GM12878 (cell line): ENCODE results near the gene TCOF1. TPM values are rescaled to one million over a fixed set of nuclear protein-coding genes. Genes with fewer than 3 reads are reported as not detected.

ENCODE experiments used
- ATAC-seq: fragments of 200-7000 bp; cut with Tn5 transposase; 3 replicates; pipeline ENCODE4 v1.9.1; 2020; ENCODE audit warnings: mild to moderate bottlenecking, moderate library complexity
- BruUV-seq: library from RNA; stranded (reverse); fragments of 400-500 nt; replicated peaks from 2 replicates; lab custom pipeline; 2021; lab: Mats Ljungman, UMichigan
- CTCF ChIA-PET: fragments of 300-600 bp; sonication (Branson Sonifier 250); formaldehyde crosslinking; extraction: SDS; loops from one replicate; lab custom pipeline; 2021; ENCODE audit warnings: inconsistent platforms; lab: Yijun Ruan, JAX
- POLR2A ChIA-PET: fragments of 350-600 bp; formaldehyde crosslinking; extraction: SDS; loops from one replicate; lab custom pipeline; 2021; ENCODE audit warnings: inconsistent platforms; lab: Charles Lee
- RAD21 ChIA-PET: fragments of 300-600 bp; sonication (Branson Sonifier 250); formaldehyde crosslinking; loops from one replicate; lab custom pipeline; 2023; ENCODE audit warnings: antibody characterized with exemption; ENCODE audit not compliant: unreplicated experiment; lab: Charles Lee
- SMC1A ChIA-PET: fragments of 300-600 bp; sonication (Branson Sonifier 250); formaldehyde crosslinking; loops from one replicate; lab custom pipeline; 2023; ENCODE audit not compliant: unreplicated experiment, uncharacterized antibody; lab: Charles Lee
- DNase-seq: peaks from one replicate; pipeline ENCODE4 v3.0.0-alpha.2; 2011; ENCODE audit warnings: low read depth, low spot score
- FAIRE-seq: peaks from 3 replicates; lab custom pipeline; 2011; peaks lifted over from hg19 to GRCh38; lab: Jason Lieb, UNC
- H2AFZ ChIP-seq: 2 replicates; pipeline ENCODE4 v1.6.0; 2011; ENCODE audit warnings: low read depth, low read length, control low read depth; ENCODE audit not compliant: control insufficient read depth
- H3K27ac ChIP-seq: 2 replicates; pipeline ENCODE4 v1.5.1; 2011; ENCODE audit warnings: control low read depth; ENCODE audit not compliant: control insufficient read depth, insufficient read depth
- H3K27me3 ChIP-seq, 2 experiments: replicated peaks in 1 of 2; 2 replicates each; pipeline versions ENCODE4 v1.6.0 to v1.6.1; 2011; ENCODE audit warnings: low read length in 1 of 2; ENCODE audit not compliant: control insufficient read depth in 2 of 2, insufficient read depth in 2 of 2
- H3K36me3 ChIP-seq, 2 experiments: 2 replicates each; pipeline ENCODE4 v1.5.1; 2011; ENCODE audit warnings: low read length in 1 of 2; ENCODE audit not compliant: control insufficient read depth in 2 of 2, insufficient read depth in 2 of 2
- H3K4me1 ChIP-seq: 2 replicates; pipeline ENCODE4 v1.6.1; 2011; ENCODE audit warnings: mild to moderate bottlenecking, low read length, moderate library complexity, mixed read lengths; ENCODE audit not compliant: control insufficient read depth, insufficient read depth
- H3K4me2 ChIP-seq: 2 replicates; pipeline ENCODE4 v1.6.0; 2011; ENCODE audit warnings: control low read depth; ENCODE audit not compliant: control insufficient read depth, insufficient read depth
- H3K4me3 ChIP-seq: fragments of 200-600 bp; sonication (generic); 2 replicates; pipeline ENCODE4 v1.5.1; 2016
- H3K79me2 ChIP-seq: 2 replicates; pipeline ENCODE4 v1.6.0; 2011; ENCODE audit warnings: low read length; ENCODE audit not compliant: control insufficient read depth, insufficient read depth
- H3K9ac ChIP-seq: 2 replicates; pipeline ENCODE4 v1.8.0; 2011; ENCODE audit warnings: low read length, control low read depth, mixed read lengths; ENCODE audit not compliant: control insufficient read depth, insufficient read depth
- H3K9me3 ChIP-seq: replicated peaks from 3 replicates; pipeline ENCODE4 v1.5.1; 2011; ENCODE audit warnings: mild to moderate bottlenecking, low read length; ENCODE audit not compliant: control insufficient read depth, insufficient read depth
- H4K20me1 ChIP-seq: 2 replicates; pipeline ENCODE4 v1.6.0; 2011; ENCODE audit not compliant: control insufficient read depth, insufficient read depth
- CBFB ChIP-seq: IDR thresholded peaks from 2 replicates; pipeline ENCODE4 v1.6.1; 2016; ENCODE audit warnings: antibody characterized with exemption, low read depth
- CBX5 ChIP-seq: sonication (generic); IDR thresholded peaks from 2 replicates; pipeline ENCODE4 v1.6.1; 2016; ENCODE audit warnings: low read depth, moderate library complexity, mild to moderate bottlenecking, inconsistent platforms
- IKZF1 ChIP-seq: fragments of 450-650 bp; conservative IDR thresholded peaks from 2 replicates; pipeline ENCODE4 v1.6.1; 2017; ENCODE audit warnings: antibody characterized with exemption, mild to moderate bottlenecking
- NR2C2 ChIP-seq: IDR thresholded peaks from 2 replicates; pipeline ENCODE4 v1.6.1; 2011; ENCODE audit warnings: borderline replicate concordance, low read depth; ENCODE audit not compliant: control insufficient read depth, insufficient read length
- PAX8 ChIP-seq: fragments of 450-650 bp; IDR thresholded peaks from 2 replicates; pipeline ENCODE4 v1.6.1; 2017; ENCODE audit warnings: mild to moderate bottlenecking, moderate library complexity
- SMC3 ChIP-seq: IDR thresholded peaks from 2 replicates; pipeline ENCODE4 v1.6.1; 2011; ENCODE audit warnings: low read length, improper control_type of control experiment, borderline replicate concordance
- SP1 ChIP-seq: IDR thresholded peaks from one replicate; pipeline ENCODE4 v1.6.1; 2011; ENCODE audit warnings: low read depth, low read length
- WGBS: methylation state at CpG from one replicate; pipeline ENCODE4 v1.1.6; 2016; ENCODE audit warnings: low lambda C conversion rate; ENCODE audit not compliant: insufficient replicate concordance, insufficient coverage; ENCODE audit errors: missing lambda C conversion rate; 5-methylcytosine and 5-hydroxymethylcytosine counted together
- in situ Hi-C: fragments of 300-500 bp; cut with MboI; formaldehyde crosslinking; loops from 9 replicates; pipeline ENCODE4 v1.14.3; 2018; ENCODE audit warnings: mixed read lengths
- intact Hi-C: fragments of 100-400 bp; cut with micrococcal nuclease; formaldehyde crosslinking; loops from one replicate; pipeline ENCODE4 v1.14.2; 2022; ENCODE audit not compliant: unreplicated experiment
- polyA plus RNA-seq, 11 experiments: library from polyadenylated mRNA; depleted of rRNA in 4 of 11; unstranded in 6 of 11; stranded (reverse) in 5 of 11; fragments of >200 nt; fragmentation: Nextera tagmentation in 4 of 11; fragmentation: Illumina TruSeq in 1 of 11; extraction: Ambion mirVana in 4 of 11; extraction: Trizol in 1 of 11; gene quantifications; 1 replicate in 1 of 11; 2 replicates in 10 of 11; pipeline versions ENCODE4 v1.2.1 to v1.2.3, GENCODE V29; 2011 to 2016; ENCODE audit warnings: inconsistent platforms in 2 of 11, missing spikeins in 2 of 11, low read depth in 1 of 11
- total RNA-seq, 4 experiments: library from RNA; depleted of rRNA in 3 of 4; stranded (reverse); fragments of >200 nt in 3 of 4; fragmentation: Illumina TruSeq in 1 of 4; extraction: Trizol in 1 of 4; gene quantifications; 2 replicates each; pipeline versions ENCODE4 v1.2.1 to v1.2.3, GENCODE V29; 2013 to 2021
- TF ChIP-seq, protein P1 (sequence below): fragments of 450-650 bp; formaldehyde crosslinking; IDR thresholded peaks from 2 replicates; pipeline ENCODE4 v1.4.0; 2022; ENCODE audit warnings: mild to moderate bottlenecking, moderate library complexity
- TF ChIP-seq, protein P2 (sequence below): fragments of 450-650 bp; IDR thresholded peaks from 2 replicates; pipeline ENCODE4 v1.6.1; 2017; ENCODE audit warnings: mild to moderate bottlenecking, moderate library complexity
- TF ChIP-seq, protein P3 (sequence below): IDR thresholded peaks from 2 replicates; pipeline ENCODE4 v1.6.1; 2011; ENCODE audit warnings: mild to moderate bottlenecking, low read depth, low read length, moderate library complexity; ENCODE audit not compliant: insufficient replicate concordance
- TF ChIP-seq, protein P4 (sequence below): IDR thresholded peaks from 2 replicates; pipeline ENCODE4 v1.6.1; 2011; ENCODE audit warnings: low read depth, low read length, improper control_type of control experiment, borderline replicate concordance

The TCOF1 gene
- total and polyA plus RNA-seq, 10 of the 15 experiments (the other 5 are each of a cell fraction or from before 2014, with no cell fraction given) = 8.7 to 83.9 (median 38.9) TPM

DNA sequence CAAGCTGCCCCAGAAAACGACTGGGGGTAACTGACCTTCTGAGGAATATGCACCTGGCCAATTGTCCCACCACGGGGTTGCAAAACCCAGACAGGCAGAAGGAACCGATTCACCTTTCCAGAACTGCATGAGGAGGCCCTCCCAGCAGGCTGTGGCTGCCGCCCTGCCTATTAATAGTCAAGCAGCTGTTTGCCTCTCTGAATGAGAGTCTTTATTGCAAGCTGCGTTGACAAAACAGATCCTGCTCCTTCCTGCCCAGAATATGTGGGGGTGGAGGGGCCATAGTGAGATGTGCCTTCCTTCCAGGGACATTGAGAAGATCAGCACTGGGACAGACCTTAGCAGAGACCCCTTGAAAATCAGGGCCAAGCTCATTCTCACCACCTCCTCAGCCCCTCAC, 18.3 kb upstream of the TCOF1 start (continued):
- TF ChIP-seq, protein P1, sequence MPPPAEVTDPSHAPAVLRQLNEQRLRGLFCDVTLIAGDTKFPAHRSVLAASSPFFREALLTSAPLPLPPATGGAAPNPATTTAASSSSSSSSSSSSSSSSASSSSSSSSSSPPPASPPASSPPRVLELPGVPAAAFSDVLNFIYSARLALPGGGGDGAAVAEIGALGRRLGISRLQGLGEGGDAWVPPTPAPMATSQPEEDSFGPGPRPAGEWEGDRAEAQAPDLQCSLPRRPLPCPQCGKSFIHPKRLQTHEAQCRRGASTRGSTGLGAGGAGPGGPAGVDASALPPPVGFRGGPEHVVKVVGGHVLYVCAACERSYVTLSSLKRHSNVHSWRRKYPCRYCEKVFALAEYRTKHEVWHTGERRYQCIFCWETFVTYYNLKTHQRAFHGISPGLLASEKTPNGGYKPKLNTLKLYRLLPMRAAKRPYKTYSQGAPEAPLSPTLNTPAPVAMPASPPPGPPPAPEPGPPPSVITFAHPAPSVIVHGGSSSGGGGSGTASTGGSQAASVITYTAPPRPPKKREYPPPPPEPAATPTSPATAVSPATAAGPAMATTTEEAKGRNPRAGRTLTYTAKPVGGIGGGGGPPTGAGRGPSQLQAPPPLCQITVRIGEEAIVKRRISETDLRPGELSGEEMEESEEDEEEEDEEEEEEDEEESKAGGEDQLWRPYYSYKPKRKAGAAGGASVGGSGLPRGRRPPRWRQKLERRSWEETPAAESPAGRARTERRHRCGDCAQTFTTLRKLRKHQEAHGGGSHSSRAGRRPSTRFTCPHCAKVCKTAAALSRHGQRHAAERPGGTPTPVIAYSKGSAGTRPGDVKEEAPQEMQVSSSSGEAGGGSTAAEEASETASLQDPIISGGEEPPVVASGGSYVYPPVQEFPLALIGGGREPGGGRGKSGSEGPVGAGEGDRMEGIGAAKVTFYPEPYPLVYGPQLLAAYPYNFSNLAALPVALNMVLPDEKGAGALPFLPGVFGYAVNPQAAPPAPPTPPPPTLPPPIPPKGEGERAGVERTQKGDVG (CRISPR knock-in tag) = no peak
- TF ChIP-seq CBFB = no peak

DNA sequence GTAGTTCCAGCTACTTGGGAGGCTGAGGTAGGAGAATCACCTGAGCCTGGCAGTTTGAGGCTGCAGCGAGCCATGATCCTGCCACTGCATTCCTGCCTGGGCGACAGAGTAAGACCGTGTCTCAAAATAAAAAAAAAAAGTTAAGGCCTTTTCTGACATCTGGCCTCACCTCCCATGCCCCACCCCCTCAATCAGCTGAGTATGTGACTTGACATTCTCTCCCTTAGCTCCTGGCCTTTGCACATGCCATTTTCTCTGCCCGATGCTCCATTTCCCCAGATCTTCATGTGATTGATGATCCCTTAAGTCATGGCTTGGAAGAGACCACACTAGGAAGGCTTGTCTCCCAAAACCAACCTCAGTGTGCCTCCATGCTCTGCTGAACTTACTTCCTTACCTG, 17.7 kb upstream of the TCOF1 start:
- ChIA-PET CTCF (interaction anchor here (0.8 to 1.3 kb wide), 2 partner anchors 10 to 12 kb away, joined by 3 to 5 read pairs; no protein-coding TSS in a partner anchor), SMC1A (interaction anchor here (1.2 kb wide), 1 partner anchor 9 kb away, joined by 4 read pairs; no protein-coding TSS in a partner anchor), RAD21 (interaction anchor here (1.5 kb wide), 1 partner anchor 96 kb away, joined by 3 read pairs; no protein-coding TSS in a partner anchor), POLR2A (no interaction called here)
- no peaks in the 10 kb centered on the region for H4K20me1 ChIP-seq
- TF ChIP-seq, protein P2, sequence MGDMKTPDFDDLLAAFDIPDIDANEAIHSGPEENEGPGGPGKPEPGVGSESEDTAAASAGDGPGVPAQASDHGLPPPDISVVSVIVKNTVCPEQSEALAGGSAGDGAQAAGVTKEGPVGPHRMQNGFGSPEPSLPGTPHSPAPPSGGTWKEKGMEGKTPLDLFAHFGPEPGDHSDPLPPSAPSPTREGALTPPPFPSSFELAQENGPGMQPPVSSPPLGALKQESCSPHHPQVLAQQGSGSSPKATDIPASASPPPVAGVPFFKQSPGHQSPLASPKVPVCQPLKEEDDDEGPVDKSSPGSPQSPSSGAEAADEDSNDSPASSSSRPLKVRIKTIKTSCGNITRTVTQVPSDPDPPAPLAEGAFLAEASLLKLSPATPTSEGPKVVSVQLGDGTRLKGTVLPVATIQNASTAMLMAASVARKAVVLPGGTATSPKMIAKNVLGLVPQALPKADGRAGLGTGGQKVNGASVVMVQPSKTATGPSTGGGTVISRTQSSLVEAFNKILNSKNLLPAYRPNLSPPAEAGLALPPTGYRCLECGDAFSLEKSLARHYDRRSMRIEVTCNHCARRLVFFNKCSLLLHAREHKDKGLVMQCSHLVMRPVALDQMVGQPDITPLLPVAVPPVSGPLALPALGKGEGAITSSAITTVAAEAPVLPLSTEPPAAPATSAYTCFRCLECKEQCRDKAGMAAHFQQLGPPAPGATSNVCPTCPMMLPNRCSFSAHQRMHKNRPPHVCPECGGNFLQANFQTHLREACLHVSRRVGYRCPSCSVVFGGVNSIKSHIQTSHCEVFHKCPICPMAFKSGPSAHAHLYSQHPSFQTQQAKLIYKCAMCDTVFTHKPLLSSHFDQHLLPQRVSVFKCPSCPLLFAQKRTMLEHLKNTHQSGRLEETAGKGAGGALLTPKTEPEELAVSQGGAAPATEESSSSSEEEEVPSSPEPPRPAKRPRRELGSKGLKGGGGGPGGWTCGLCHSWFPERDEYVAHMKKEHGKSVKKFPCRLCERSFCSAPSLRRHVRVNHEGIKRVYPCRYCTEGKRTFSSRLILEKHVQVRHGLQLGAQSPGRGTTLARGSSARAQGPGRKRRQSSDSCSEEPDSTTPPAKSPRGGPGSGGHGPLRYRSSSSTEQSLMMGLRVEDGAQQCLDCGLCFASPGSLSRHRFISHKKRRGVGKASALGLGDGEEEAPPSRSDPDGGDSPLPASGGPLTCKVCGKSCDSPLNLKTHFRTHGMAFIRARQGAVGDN = no peak
- no peak for TF ChIP-seq PAX8
- TF ChIP-seq SMC3 = no peak
- TF ChIP-seq CBX5 = no peak
- no peak for TF ChIP-seq NR2C2
- TF ChIP-seq, protein P3, sequence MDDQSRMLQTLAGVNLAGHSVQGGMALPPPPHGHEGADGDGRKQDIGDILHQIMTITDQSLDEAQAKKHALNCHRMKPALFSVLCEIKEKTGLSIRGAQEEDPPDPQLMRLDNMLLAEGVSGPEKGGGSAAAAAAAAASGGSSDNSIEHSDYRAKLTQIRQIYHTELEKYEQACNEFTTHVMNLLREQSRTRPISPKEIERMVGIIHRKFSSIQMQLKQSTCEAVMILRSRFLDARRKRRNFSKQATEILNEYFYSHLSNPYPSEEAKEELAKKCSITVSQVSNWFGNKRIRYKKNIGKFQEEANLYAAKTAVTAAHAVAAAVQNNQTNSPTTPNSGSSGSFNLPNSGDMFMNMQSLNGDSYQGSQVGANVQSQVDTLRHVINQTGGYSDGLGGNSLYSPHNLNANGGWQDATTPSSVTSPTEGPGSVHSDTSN = no peak
- TF ChIP-seq IKZF1 = no peak
- TF ChIP-seq, protein P4, sequence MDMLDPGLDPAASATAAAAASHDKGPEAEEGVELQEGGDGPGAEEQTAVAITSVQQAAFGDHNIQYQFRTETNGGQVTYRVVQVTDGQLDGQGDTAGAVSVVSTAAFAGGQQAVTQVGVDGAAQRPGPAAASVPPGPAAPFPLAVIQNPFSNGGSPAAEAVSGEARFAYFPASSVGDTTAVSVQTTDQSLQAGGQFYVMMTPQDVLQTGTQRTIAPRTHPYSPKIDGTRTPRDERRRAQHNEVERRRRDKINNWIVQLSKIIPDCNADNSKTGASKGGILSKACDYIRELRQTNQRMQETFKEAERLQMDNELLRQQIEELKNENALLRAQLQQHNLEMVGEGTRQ = no peak
- no peak for TF ChIP-seq SP1
- H3K9me3 ChIP-seq = no peaks in the 10 kb centered on the region
- H3K79me2 ChIP-seq = no peaks in the 10 kb centered on the region
- in situ Hi-C loops = no loop called here
- peaks cover 5% of the 10 kb centered on the region; the same call in 1 of the 2 replicates for H3K4me1 ChIP-seq
- 67% methylated on average over 4 of the region's 4 CpGs for WGBS
- no peak overlapping the region for H3K4me2 ChIP-seq
- H3K4me3 ChIP-seq = no peak overlapping the region
- H2AFZ ChIP-seq = no peak overlapping the region
- H3K27me3 ChIP-seq = no peaks in the 10 kb centered on the region
- no peak overlapping the region for H3K9ac ChIP-seq
- no peaks in the 10 kb centered on the region for H3K36me3 ChIP-seq
- FAIRE-seq = no peak
- BruUV-seq = no TSS peak
- DNase-seq = no peak
- no peak overlapping the region for H3K27ac ChIP-seq
- ATAC-seq = no peak
- intact Hi-C loops = no loop called here
